Panc1 (cell line): ENCODE data around the gene RITA1. TPM values are rescaled to one million over a fixed set of nuclear protein-coding genes. Genes with fewer than 3 reads are reported as not detected.

ENCODE experiments used
- ATAC-seq: fragments of 200-7000 bp; cut with Tn5 transposase; 2 replicates; pipeline ENCODE4 v1.9.1; 2020; ENCODE audit warnings: mild to moderate bottlenecking, moderate library complexity
- BruUV-seq: library from RNA; stranded (reverse); fragments of 400-500 nt; replicated peaks from 2 replicates; lab custom pipeline; 2021; lab: Mats Ljungman, UMichigan
- CTCF ChIA-PET: fragments of 300-600 bp; sonication (Branson Sonifier 250); formaldehyde crosslinking; loops from one replicate; lab custom pipeline; 2022; ENCODE audit warnings: antibody characterized with exemption; lab: Charles Lee
- POLR2A ChIA-PET: fragments of 300-600 bp; sonication (Branson Sonifier 250); formaldehyde crosslinking; loops from one replicate; lab custom pipeline; 2022; ENCODE audit warnings: antibody characterized with exemption; lab: Charles Lee
- DNase-seq: peaks from one replicate; pipeline ENCODE4 v3.0.0-alpha.2; 2010; ENCODE audit warnings: low read depth, low spot score
- H3K27ac ChIP-seq: 2 replicates; pipeline ENCODE4 v1.5.1; 2011; ENCODE audit warnings: mild to moderate bottlenecking, low read length, inconsistent platforms
- H3K27me3 ChIP-seq: fragments of 200-500 bp; sonication (Bioruptor generic); 2 replicates; pipeline ENCODE4 v1.6.0; 2014; ENCODE audit warnings: low read length, inconsistent platforms; ENCODE audit not compliant: control insufficient read depth, insufficient read depth
- H3K36me3 ChIP-seq: fragments of 200-500 bp; sonication (Bioruptor generic); 2 replicates; pipeline ENCODE4 v1.5.1; 2014; ENCODE audit warnings: inconsistent platforms, mild to moderate bottlenecking, low read length, moderate library complexity; ENCODE audit not compliant: control insufficient read depth, insufficient read depth
- H3K4me1 ChIP-seq: 2 replicates; pipeline ENCODE4 v1.5.1; 2011; ENCODE audit warnings: inconsistent platforms, mild to moderate bottlenecking, low read length, moderate library complexity; ENCODE audit not compliant: control insufficient read depth, insufficient read depth
- H3K4me3 ChIP-seq, 2 experiments: 2 replicates each; pipeline ENCODE4 v1.5.1; 2011 to 2012; ENCODE audit warnings: low read depth in 2 of 2, low read length in 2 of 2, mild to moderate bottlenecking in 2 of 2, inconsistent platforms in 1 of 2, moderate library complexity in 1 of 2
- H3K9me3 ChIP-seq: fragments of 200-500 bp; sonication (Bioruptor generic); 2 replicates; pipeline ENCODE4 v1.5.1; 2014; ENCODE audit warnings: low read depth, mild to moderate bottlenecking, inconsistent platforms, low read length, moderate library complexity; ENCODE audit not compliant: control insufficient read depth, insufficient read depth
- POLR2AphosphoS5 ChIP-seq: IDR thresholded peaks from 2 replicates; pipeline ENCODE4 v1.6.1; 2012; ENCODE audit warnings: mild to moderate bottlenecking, low read depth, low read length, moderate library complexity
- SIN3A ChIP-seq: IDR thresholded peaks from 2 replicates; pipeline ENCODE4 v1.6.1; 2012; ENCODE audit warnings: low read depth, mild to moderate bottlenecking, low read length, moderate library complexity, borderline replicate concordance; ENCODE audit not compliant: insufficient read depth
- TCF7L2 ChIP-seq: IDR thresholded peaks from 2 replicates; pipeline ENCODE4 v1.6.1; 2011; ENCODE audit warnings: mild to moderate bottlenecking, low read depth, low read length, inconsistent platforms
- in situ Hi-C: cut with HindIII; loops from 2 replicates; pipeline ENCODE4 v1.10.0; 2016; ENCODE audit warnings: low sequenced_read_pairs, low pct_unique_long_range_greater_than_20kb
- intact Hi-C: fragments of 100-400 bp; cut with micrococcal nuclease; formaldehyde crosslinking; loops from one replicate; pipeline ENCODE4 v1.10.0; 2022; ENCODE audit not compliant: unreplicated experiment
- total RNA-seq: library from RNA; stranded (reverse); gene quantifications from one replicate; pipeline ENCODE4 v1.2.1, GENCODE V29; 2021; ENCODE audit not compliant: unreplicated experiment
- TF ChIP-seq, protein P1 (sequence below), 2 experiments: IDR thresholded peaks; 2 replicates each; pipeline ENCODE4 v1.6.1; 2011 to 2012; ENCODE audit warnings: low read depth in 2 of 2, control low read depth in 1 of 2, low read length in 1 of 2, mild to moderate bottlenecking in 1 of 2, moderate library complexity in 1 of 2; ENCODE audit not compliant: insufficient read depth in 1 of 2
- TF ChIP-seq, protein P2 (sequence below): fragments of 450-650 bp; IDR thresholded peaks from 2 replicates; pipeline ENCODE4 v1.5.1; 2017; ENCODE audit warnings: mild to moderate bottlenecking

Gene RITA1
- total RNA-seq, 1 experiment from 2014 or later = 41.0 TPM

DNA sequence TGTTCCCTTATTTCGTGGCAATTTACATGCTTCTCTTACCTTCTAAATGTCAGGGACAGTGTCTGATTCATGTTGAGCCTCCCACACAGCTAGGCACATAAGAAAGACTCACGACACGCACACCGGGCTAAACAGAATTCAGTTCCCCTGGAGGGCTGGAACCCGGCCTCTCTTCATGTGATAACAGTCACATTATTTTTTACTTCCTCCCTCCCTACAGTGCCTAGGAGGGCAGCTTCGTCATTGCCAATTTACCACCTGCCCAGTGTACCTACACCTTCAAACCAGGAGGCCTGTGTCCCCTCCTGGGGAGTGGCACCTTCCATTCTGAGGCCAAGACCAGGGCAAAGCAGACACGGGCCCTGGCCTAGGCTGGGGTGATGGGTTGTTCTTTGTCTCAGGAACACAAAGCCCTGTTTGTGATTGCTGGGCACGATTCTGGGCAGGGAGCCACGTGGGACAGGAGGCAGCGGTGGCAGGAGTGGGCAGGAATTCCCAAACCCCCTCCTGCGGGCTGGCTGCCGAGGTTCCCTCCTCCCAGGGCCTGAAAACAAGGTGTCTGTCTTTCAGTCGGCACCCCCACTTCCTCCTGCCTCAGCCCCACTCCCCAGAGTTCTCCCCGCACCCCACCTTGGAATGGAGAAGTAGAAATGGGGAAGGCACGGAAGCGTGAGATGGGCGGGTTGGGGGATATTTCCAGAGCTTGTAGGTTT lies 43.2 kb upstream of the RITA1 start:
- no peak overlapping the region for H3K4me3 ChIP-seq
- in situ Hi-C loops (no loop called here), intact Hi-C loops (no loop called here)
- H3K27me3 ChIP-seq = no peaks in the 10 kb centered on the region
- TF ChIP-seq TCF7L2 = no peak
- TF ChIP-seq POLR2AphosphoS5 = no peak
- TF ChIP-seq SIN3A = no peak
- TF ChIP-seq, protein P1, sequence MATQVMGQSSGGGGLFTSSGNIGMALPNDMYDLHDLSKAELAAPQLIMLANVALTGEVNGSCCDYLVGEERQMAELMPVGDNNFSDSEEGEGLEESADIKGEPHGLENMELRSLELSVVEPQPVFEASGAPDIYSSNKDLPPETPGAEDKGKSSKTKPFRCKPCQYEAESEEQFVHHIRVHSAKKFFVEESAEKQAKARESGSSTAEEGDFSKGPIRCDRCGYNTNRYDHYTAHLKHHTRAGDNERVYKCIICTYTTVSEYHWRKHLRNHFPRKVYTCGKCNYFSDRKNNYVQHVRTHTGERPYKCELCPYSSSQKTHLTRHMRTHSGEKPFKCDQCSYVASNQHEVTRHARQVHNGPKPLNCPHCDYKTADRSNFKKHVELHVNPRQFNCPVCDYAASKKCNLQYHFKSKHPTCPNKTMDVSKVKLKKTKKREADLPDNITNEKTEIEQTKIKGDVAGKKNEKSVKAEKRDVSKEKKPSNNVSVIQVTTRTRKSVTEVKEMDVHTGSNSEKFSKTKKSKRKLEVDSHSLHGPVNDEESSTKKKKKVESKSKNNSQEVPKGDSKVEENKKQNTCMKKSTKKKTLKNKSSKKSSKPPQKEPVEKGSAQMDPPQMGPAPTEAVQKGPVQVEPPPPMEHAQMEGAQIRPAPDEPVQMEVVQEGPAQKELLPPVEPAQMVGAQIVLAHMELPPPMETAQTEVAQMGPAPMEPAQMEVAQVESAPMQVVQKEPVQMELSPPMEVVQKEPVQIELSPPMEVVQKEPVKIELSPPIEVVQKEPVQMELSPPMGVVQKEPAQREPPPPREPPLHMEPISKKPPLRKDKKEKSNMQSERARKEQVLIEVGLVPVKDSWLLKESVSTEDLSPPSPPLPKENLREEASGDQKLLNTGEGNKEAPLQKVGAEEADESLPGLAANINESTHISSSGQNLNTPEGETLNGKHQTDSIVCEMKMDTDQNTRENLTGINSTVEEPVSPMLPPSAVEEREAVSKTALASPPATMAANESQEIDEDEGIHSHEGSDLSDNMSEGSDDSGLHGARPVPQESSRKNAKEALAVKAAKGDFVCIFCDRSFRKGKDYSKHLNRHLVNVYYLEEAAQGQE (IDR thresholded peaks at IDR 0.05; ENCODE audit: insufficient read depth in 1 of 2, low read depth in 2 of 2, low read length in 1 of 2) = no peak
- TF ChIP-seq, protein P2, sequence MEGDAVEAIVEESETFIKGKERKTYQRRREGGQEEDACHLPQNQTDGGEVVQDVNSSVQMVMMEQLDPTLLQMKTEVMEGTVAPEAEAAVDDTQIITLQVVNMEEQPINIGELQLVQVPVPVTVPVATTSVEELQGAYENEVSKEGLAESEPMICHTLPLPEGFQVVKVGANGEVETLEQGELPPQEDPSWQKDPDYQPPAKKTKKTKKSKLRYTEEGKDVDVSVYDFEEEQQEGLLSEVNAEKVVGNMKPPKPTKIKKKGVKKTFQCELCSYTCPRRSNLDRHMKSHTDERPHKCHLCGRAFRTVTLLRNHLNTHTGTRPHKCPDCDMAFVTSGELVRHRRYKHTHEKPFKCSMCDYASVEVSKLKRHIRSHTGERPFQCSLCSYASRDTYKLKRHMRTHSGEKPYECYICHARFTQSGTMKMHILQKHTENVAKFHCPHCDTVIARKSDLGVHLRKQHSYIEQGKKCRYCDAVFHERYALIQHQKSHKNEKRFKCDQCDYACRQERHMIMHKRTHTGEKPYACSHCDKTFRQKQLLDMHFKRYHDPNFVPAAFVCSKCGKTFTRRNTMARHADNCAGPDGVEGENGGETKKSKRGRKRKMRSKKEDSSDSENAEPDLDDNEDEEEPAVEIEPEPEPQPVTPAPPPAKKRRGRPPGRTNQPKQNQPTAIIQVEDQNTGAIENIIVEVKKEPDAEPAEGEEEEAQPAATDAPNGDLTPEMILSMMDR = no peak
- ATAC-seq (0 out of 2 replicates have a peak, but pooled peaks have one; percentile 54), DNase-seq (no peak)
- ChIA-PET CTCF (no interaction called here), POLR2A (interaction anchor here (0.5 kb wide), 1 partner anchor 136 kb away, joined by 3 read pairs; no protein-coding TSS in a partner anchor)
- H3K27ac ChIP-seq = no peak overlapping the region
- no peaks in the 10 kb centered on the region for H3K36me3 ChIP-seq
- H3K4me1 ChIP-seq = peaks cover 11% of the 10 kb centered on the region
- BruUV-seq = no TSS peak
- H3K9me3 ChIP-seq = no peaks in the 10 kb centered on the region

DNA sequence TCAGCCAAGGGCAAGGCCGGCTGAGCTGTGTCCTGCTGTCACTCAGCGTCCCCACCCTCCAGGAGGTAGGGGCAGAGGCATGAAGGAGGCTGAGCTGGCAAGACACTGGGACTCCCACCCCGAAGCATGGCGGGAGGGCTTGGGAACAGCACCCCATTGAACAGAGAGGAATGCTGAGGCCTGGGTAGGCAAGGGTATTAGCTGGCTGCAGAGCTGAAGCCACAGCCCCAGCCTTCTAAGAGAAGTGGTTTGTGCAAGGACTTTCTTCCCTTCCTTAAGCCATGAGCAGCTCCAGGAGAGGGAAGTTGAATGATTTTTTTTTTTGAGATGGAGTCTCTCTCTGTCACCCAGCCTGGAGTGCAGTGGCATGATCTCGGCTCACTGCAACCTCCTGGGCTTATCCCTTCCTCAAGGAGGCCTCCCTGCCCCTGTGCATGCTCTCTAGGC lies 42.6 kb upstream of the RITA1 start:
- ATAC-seq (no peak), DNase-seq (no peak)
- no peaks in the 10 kb centered on the region for H3K36me3 ChIP-seq
- intact Hi-C loops (no loop called here), in situ Hi-C loops (no loop called here)
- BruUV-seq = no TSS peak
- POLR2A ChIA-PET = interaction anchor here (0.5 kb wide), 1 partner anchor 137 kb away, joined by 3 read pairs; no protein-coding TSS in a partner anchor
- H3K27me3 ChIP-seq = no peaks in the 10 kb centered on the region
- peaks cover 11% of the 10 kb centered on the region for H3K4me1 ChIP-seq
- CTCF ChIA-PET = no interaction called here
- H3K27ac ChIP-seq = no peak overlapping the region
- no peaks in the 10 kb centered on the region for H3K9me3 ChIP-seq
- TF ChIP-seq, protein P2 = no peak
- TF ChIP-seq TCF7L2 (no peak), POLR2AphosphoS5 (no peak), SIN3A (no peak)
- TF ChIP-seq, protein P1 (IDR thresholded peaks at IDR 0.05; ENCODE audit: insufficient read depth in 1 of 2, low read depth in 2 of 2, low read length in 1 of 2) = no peak
- no peak overlapping the region for H3K4me3 ChIP-seq
